GM12892 (cell line): ENCODE results near the gene EIF1B. TPM values are rescaled to one million over a fixed set of nuclear protein-coding genes. Genes with fewer than 3 reads are reported as not detected.
"Not testable (repeated sequence)": the region's sequence is repeated elsewhere in the genome, so short reads cannot be mapped to it uniquely, and the experiment has no call there.

Source experiments
- DNase-seq: peaks from one replicate; pipeline ENCODE4 v3.0.0; 2011; ENCODE audit not compliant: insufficient read length
- FAIRE-seq: peaks from 2 replicates; lab custom pipeline; 2011; peaks lifted over from hg19 to GRCh38; lab: Jason Lieb, UNC
- POLR2A ChIP-seq: IDR thresholded peaks from 2 replicates; pipeline ENCODE4 v1.6.1; 2011; ENCODE audit warnings: low read depth, low read length, control low read depth
- POLR2AphosphoS5 ChIP-seq: IDR thresholded peaks from 2 replicates; pipeline ENCODE4 v1.6.1; 2011; ENCODE audit warnings: low read depth, low read length, control low read depth
- TAF1 ChIP-seq: IDR thresholded peaks from 2 replicates; pipeline ENCODE4 v1.6.1; 2011; ENCODE audit warnings: low read depth, mild to moderate bottlenecking, control low read depth, low read length, borderline replicate concordance
- polyA plus RNA-seq: library from polyadenylated mRNA; unstranded; fragments of >200 nt; gene quantifications from one replicate; pipeline ENCODE4 v1.2.1, GENCODE V29; 2012; ENCODE audit warnings: missing spikeins, inconsistent platforms; ENCODE audit not compliant: missing spikeins

EIF1B gene
- 52.2 TPM for polyA plus RNA-seq

DNA sequence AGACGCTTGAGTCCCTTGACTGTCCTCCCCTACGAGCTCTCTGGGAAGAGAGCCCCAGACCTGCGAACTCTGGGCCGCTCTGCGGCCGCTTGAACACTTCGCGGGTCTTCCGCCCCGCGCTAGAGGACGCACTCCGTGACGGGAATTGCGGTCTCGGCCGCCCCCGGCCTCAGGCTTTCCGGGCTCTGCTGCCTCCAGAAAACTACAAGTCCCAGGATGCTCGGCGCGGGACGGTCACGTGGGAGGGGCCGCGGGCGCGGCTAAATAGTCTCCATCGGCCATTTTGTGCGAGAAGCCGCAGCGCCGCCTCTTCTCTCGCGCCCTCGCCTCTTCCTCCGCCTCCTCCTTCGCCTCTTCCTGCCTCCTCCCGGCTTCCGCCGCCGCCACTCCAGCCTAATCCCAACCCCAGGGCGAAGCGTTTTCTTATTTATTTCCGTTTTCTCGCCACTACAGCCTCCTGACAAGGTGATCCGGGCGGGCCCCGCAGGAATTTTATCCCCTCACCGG is at the start of gene EIF1B:
Gene EIF1B, plus strand, starts transcription at position 290 of the 507 bp plus-strand sequence. CDS start 235 bp downstream, outside the sequence.
- peak; percentile 78 for DNase-seq
- FAIRE-seq = peak; percentile 98
- TF ChIP-seq TAF1 (peak; percentile 57; the same call in 1 of the 2 replicates), POLR2AphosphoS5 (peak; percentile 73), POLR2A (peak; percentile 88)

DNA sequence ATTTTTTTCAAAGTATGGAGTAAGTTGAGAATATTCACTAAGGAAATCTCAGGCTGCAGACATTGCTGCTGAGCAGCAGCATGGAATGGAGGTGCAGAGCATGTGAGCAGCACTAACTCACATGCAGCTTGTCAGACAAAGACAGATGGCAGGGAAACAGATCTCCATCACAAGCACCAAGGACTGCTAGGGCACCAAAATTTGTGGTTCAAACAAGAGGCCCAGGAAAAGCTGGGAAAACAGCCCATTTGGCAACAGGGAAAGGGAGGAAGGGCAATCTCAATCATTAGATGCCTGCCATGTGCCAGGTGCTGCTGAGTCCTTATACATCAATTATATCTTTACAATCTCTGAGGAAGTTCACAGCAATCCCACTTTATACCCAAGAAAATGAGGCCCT is 47.2 kb upstream of the EIF1B start:
- TF ChIP-seq POLR2AphosphoS5 (no peak), POLR2A (no peak), TAF1 (no peak)
- DNase-seq (no peak), FAIRE-seq (no peak)

DNA sequence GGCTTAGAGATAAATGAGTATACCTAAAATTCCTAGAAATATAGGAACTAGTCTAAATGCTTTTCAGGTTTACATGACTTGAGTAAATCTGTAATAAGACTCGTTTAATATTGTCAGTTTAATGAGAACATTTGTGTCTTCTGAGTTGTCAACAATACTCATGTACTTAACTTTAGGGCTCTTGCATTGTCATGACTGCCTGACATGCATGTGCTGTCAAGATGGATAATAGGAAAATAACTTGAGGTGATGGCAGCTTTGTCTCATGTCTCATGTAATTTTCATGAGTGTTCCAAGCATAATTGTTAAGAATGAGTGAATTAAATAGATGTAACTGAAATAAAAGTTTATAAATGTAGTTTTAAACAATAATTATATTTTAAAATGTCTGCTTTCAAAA is 45.1 kb upstream of the EIF1B start:
- DNase-seq = no peak
- FAIRE-seq = no peak
- TF ChIP-seq TAF1 (no peak), POLR2A (no peak), POLR2AphosphoS5 (no peak)

DNA sequence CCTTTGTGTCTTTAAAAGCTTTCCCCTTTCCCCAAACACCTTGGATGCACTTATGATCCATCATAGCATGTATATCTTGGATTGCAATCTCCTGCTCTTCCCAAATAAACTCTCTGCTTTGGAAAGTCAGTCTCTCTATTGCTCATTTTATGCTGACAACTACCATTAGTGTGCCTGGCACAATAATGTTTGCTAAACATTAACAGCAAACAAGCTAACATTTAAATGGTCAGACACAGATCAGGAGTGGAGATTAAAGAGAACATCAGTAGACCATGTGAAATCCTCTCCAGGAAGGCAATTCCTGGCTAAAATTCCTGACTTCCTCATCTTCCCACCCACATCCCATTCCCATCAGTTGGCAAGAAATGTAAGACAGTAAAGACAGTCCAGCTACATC is 44.3 kb upstream of the EIF1B start:
- DNase-seq = no peak
- FAIRE-seq = no peak
- TF ChIP-seq POLR2A (no peak), POLR2AphosphoS5 (no peak), TAF1 (no peak)

DNA sequence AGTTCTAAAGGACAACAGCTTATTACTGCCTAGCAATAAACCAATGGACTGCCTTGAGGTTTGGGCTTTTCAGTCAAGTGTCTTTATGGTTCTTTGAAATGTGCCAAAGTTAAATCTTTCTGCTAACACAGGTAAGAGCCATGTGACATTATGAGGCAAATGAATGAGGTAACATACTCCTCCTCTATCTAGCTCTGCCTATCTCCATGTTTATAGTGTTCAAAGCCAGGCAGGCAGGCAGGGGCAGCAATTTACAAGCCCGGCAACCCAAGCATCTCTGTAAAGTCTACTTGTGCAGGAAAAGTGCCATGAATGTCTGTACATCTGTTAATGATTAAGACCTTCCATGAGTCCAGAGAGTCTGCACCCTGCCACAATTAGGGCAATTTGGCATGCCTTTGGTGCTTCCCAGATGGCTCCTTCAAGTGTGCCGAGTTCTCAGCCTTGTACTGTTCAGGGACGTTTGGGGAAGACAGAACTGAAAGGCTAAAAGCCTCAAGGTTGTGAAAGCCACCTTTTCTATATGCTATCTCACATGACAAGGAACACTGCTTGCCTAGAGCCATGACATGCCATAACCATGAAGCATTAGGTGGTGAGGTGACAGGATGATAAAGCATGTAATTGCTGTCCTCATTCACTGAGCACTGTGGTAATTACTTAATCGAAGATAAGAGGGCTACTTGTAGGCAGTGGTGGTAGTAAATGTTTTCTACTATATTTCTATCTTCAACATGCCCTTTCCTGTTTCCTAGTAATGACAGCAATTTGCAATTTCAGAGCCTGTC is 41.4 kb upstream of the EIF1B start:
- TF ChIP-seq POLR2A = no peak
- no peak for TF ChIP-seq TAF1
- no peak for TF ChIP-seq POLR2AphosphoS5
- FAIRE-seq (no peak), DNase-seq (no peak)

DNA sequence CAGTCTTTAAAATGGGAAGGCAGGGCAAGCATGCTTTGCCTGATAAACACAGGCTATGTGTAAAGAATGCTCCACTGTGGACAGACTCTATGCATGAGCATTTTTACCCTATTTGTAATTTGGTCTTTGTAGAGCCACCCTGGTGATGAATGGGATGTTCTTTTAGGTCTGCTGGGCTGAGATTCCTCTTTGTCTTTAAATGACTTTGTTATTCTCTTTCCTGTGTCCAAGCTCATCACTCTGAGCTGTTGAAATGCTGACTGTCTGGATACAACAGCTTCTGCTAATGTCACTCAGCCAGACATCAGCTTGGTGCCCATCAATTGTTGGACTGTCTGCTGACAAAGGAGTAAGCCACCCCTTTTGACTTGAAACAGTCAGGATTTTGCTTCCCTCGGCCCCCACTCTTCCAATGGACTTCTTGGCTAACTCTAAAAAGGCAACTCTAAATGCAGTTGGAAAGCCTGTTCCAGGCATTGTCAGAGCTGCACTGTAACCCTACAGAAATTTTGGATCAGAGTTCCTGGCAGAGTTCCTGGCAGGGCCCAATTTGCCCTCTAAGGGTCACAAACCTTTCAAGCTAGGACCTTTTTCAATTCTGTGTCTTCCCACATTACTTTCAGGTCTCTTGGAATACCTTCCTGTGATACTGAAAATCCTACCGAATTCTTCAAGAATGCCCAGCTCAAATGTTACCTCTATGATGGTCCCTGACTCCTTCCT is 40.5 kb upstream of the EIF1B start:
- DNase-seq (no peak), FAIRE-seq (no peak)
- no peak for TF ChIP-seq POLR2AphosphoS5
- no peak for TF ChIP-seq TAF1
- TF ChIP-seq POLR2A = no peak

DNA sequence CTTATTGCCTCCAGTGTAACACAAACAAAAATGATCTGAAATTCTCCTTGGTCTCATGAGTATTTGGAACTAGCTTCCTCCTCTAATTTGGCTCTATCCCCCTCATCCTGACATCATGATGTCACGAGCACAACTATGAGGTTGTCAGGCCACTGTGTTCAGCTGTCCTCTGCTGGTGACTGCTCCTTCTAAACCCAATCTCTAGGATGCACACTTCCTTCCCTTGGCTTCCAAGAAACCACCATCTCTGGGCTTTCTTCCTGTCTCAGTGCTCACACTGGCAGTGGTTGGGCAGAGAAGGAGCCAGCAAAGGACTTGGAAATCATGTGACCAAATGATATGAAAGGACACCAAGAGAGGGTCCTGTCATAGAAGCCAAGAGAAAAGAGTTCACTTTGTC is 30.7 kb upstream of the EIF1B start:
- no peak for FAIRE-seq
- TF ChIP-seq POLR2AphosphoS5 (no peak), TAF1 (no peak), POLR2A (no peak)
- DNase-seq = no peak

DNA sequence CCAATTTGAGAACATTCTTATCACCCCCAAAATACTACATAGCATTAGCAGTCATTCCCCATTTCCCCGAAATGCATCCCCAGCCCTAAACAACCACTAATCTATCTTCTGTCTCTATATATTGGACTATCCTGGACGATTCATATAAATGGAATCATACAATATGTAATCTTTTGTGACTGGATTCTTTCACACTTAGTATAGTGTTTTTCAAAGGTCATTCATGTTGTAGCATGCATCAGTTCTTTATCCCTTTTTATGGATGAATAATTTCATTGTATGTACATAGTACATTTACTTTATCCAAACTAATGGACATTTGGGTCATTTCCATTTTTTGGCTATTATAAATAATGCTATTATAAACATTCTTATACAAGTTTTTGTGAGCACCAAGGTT is 27.5 kb upstream of the EIF1B start:
- no peak for TF ChIP-seq POLR2A
- TF ChIP-seq TAF1 = no peak
- no peak for TF ChIP-seq POLR2AphosphoS5
- DNase-seq (no peak), FAIRE-seq (no peak)

DNA sequence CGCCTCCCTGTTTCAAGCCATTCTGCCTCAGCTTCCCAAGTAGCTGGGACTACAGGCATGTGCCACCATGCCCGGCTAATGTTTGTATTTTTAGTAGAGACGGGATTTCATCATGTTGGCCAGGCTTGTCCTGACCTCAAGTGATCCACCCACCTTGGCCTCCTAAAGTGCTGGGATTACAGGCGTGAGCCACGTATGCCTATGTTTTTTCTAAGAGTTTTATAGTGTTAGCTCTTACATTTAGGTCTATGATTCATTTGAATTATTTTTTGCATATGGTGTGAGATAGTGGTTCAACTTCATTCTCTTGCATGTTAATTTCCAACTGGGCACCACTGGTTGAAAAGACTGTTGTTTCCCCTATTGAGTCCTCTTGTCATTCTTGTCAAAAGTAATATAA is 26.4 kb upstream of the EIF1B start:
- not testable (repeated sequence) for FAIRE-seq, DNase-seq

DNA sequence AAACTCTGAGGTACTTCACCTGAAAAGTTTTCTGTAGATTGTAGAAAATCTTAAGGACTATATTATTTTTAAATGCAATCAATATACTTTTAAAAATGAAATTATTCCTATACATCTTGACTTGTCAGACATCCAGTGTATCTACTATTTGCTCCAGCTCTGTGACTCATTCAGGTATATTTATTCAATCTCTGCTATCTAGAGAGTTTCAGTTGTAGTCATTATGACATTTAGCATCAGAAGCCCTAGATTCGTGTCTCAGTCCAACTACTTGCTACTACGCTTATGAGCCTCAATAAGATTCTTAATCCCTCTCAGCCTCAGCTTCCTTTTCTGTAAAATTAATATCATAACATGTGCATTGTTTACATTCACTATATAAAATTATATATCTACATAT is 22.3 kb upstream of the EIF1B start:
- no peak for TF ChIP-seq POLR2A
- TF ChIP-seq POLR2AphosphoS5 = no peak
- TF ChIP-seq TAF1 = no peak
- DNase-seq (no peak), FAIRE-seq (no peak)

DNA sequence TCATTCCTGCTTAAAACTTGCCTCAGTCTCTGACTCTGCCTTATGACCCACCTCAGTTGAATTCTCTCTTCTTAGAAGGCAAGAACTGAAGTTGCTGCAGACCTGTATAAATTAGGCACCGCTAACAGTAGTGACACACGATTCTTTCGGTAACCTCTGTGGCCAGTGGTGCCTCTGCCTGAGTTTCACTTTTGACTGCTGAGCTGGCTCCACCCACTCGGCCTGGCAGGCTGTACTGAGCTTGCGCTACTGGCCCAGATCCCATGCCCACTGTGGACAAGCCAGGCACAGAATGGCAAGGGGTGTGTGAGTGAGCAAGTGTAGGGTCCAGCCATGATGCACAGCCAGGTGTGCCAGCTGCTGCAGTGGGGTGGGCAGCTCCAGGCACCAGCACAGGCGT is 19.1 kb upstream of the EIF1B start:
- FAIRE-seq (no peak), DNase-seq (no peak)
- no peak for TF ChIP-seq POLR2AphosphoS5
- no peak for TF ChIP-seq POLR2A
- TF ChIP-seq TAF1 = no peak
